Epidermal melanocyte (primary cell): Measurements from ENCODE around the gene FBXL5.

Experiments used
- DNase-seq: peaks from one replicate; pipeline ENCODE4 v3.0.0; 2011; ENCODE audit warnings: low spot score; ENCODE audit not compliant: insufficient read length

The FBXL5 gene

DNA sequence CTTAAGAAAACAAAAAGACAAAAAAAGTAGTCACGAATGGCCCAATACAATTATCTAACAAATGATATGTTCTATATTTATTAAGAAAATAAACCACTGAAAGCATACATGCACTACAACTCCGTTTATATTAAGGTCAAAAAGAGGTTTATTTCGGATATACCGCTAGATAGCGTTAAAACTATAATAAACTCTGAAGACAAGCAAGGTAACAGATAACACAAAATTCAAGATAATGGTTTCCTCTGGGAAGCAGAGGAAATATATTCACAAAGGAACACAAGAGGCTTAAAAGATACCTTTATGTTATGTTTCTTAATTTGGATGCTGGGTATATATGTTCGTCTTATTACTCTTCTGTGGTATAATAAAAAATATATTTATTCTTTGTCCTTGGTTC, 21.7 kb upstream of the FBXL5 start:
- no peak for DNase-seq

DNA sequence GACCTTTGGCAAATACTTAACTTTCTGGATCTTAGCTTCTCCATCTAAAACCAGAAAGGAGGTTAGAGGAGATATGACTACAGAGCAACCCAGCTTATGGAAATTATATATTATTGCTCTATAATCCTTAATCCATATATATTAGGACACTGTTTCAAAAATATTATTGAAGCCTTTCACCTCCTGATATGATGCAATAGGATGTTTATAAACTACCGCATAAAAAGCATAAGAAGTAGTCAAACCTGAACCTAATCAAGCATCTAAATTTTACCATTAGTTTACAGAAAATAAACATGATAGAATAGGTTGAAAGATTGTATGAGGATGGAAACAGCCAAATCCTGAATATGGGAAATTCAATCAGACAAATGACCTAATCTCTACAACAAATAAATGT, 20.9 kb upstream of the FBXL5 start:
- no peak for DNase-seq

DNA sequence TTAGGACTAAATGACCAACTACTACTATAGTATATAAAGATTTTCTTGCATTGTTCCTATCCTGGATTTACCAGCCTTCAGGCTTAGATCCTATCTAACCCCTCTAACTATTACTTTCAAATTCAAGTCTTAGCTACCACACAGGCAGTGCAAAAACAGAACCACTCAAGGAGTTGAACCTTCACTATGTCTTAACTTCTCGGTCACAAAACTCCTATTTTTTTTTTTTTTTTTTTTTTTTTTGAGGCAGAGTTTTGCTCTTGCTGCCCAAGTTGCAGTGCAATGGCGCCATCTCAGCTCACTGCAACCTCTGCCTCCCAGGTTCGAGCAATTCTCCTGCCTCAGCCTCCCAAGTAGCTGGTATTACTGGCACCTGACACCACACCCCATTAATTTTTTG, 20.2 kb upstream of the FBXL5 start:
- DNase-seq, result no peak

DNA sequence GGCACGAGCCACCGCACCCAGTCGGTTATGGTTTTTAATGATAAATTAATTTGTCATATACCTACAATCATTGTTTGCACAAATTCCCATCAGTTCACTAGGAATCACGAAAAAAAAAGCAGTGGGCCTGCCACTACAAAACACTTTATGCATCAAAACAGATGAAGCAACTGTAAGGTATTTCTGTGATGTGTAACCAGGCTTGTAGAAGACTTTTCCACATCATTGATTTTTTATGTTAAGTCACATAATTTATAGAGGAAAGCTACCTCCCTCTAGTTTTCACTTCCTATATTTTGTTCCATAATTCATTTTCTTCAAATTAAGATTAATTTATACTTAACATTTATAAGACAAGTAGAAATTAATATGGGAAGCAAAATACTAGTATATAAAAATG, 19.8 kb upstream of the FBXL5 start:
- no peak for DNase-seq

DNA sequence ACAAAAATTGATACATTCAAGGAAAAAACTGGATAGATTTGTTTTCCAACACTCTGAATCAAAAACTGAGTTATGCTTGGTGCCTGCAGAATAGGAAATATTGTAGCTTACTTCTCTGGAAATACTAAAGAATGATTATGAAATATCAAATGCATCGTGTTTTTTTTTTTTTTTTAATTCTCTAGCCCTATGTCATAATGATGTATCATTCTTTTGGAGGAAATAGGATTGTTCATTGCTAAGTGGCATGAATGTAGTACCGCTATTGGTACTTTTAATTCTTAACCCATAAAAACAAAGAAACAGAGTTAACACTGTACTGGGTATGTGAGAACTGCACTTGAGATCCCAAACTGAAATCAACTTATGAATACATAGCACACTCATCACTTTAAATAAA, 18.9 kb upstream of the FBXL5 start:
- no peak for DNase-seq

DNA sequence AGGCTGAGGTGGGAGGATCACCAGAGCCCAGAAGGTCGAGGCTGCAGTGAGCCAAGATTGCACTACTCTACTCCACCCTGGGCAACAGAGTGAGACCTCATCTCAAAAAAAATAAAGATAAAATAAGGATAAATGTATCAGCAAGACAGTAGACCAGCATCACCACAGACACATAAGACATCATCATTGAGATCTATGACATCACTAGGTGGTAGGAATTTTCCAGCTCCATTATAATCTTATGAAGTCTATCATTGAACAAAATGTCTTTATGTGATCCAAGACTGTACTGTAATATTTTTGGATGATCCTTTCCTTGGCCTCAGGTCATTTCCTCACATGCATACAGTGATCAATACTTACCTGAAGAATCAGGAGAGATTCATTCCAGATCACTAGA, 18.2 kb upstream of the FBXL5 start:
- DNase-seq, result no peak

DNA sequence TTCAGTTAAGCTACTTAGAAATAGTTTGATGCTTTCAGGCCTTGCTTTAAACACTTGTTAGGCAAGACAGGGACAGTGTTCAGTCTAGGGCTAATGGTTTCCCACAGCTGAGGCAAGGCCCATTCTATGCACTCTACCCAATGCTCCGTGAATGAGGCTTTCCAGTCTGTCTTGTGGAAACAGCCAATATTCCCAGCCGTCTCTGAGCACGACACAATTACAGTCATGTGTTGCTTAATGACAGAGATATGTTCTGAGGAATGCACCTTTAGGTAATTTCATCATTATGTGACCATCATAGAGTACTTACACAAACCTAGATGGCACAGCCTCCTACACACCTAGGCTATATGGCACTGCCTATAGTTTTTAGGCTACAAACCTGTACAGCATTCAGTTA, 16.9 kb upstream of the FBXL5 start:
- no peak for DNase-seq

DNA sequence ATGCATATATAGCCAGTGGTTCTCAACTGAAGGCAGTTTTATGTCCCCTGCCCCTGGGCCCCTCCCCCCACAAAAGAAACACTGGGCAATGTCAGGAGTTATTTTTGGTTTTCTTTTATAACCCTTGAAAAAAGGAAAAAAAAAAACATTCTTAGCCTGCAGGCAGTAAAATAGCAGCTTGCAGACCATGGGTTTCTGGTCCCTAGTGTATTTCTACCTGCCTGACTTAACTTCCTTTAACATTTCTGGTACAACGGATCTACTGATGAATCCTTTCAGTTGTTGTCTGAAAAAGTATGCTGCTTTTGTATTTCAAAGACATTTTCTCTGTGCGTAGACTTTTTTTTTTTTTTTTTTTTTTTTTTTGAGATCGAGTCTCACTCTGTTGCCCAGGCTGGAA, 15.4 kb upstream of the FBXL5 start:
- DNase-seq, result no peak

DNA sequence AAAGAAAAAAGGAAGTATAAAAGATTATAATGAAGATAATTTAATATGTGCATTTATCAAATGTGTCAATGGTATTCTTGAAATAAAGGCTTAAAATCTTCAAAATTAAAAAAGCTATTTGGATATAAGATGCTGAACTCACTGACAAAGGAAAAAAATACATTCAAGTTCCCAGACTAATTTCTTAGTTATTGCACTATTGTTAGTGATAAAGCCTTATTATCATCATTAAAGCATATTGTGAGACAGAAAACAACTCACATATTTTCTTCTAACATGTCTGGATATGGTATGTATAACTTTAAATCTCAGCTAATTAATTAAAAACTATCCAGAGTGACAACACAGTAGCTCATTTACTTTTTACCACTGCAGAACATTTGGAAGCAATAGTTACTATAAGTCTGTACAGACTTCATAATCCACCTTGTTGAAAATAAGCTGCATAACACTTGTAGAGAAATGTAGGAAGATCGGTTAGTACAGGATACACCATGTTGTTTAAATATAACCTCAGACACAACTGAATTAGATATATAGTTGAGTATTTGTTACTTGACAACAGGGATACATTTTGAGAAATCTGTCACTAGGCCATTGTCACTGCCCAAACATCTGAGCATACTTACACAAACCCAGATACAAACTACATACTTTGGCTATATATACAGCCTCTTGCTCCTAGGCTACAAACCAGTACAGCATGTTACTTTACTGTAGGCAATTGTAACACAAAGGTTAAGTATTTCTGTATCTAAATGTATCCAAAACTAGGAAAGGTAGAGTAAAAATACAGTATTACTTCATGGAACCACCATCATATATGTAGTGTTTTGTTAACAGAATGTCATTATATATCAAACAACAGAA, 13.6 kb upstream of the FBXL5 start:
- DNase-seq, result no peak

DNA sequence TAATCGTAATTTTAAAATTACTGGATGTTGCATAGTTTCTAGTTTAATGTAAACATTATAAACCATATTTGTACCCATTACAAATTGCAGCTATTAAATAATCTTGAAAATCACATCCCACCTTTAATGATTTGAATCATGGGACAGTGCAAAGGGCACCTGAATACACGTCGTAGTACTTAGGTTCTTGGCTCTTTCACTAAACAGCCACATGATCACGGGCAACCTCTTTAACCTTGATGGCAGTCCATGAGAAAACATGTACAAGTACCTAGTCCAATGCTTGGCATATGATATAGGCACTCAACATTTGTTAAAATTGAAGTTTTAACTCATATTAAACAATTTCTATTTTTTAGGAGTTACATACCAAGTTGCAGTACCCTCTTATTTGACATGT, 11.8 kb upstream of the FBXL5 start:
- DNase-seq, result no peak

DNA sequence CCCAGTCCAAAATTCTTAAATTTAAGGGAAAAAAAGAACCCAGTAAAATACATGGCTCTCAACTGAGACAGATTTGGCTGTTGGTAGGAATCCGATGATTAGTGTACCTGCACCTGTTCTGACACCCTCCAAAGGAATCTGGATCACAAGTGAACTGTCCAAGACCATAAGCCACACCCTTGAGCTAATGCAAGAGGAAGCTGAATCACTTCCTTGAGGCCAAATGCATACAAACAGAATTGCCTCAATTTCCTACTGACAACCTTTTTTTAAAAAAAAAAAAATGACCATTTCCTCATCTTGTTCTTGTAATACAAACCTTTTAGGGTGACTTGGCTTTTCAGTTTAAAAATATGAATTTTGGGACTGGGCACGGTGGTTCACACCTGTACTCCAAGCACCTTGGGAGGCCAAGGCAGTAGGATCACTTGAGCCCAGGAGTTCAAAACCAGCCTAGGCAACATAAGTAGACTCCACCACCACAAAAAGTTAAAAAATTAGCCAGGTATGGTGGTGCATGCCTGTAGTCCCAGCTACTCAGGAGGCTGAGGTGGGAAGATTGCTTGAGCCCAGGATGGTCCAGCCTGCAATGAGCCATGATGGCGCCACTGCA, 10.7 kb upstream of the FBXL5 start:
- no peak for DNase-seq

DNA sequence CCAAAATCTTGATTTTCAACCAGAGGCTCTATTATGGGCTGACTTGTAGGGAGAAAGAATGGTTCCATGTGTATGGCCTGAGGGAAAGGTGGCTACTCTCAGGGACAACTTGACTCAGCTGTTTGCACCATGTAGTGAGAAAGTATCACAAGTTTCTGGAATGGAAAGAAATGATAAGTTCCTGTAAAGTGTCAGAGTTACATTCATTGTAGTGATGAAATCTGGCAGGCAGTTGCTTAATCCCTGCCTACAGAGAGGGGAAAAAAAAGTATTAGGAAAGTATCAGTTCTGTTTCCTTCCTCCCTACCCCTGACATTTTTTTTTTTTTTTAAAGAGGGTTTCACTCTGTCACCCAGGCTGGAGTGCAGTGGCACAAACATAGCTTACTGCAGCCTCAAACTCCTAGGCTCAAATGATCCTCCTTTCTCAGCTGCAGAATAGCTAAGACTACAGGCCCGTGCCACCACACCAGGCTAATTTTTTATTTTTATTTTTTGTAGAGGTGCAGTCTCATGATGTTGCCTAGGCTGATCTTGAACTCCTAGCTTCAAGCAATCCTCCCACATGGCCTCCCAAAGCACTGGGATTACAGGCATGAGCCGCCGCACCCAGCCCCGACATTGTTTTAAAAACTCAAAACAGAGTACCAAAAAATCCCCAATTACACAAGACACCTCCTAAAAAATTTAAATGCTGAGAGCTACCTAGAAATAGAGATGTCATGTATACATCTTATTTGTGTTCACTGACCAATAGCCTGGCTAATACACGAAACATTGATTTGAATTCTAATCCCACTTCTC, 4.8 kb upstream of the FBXL5 start:
- no peak for DNase-seq

DNA sequence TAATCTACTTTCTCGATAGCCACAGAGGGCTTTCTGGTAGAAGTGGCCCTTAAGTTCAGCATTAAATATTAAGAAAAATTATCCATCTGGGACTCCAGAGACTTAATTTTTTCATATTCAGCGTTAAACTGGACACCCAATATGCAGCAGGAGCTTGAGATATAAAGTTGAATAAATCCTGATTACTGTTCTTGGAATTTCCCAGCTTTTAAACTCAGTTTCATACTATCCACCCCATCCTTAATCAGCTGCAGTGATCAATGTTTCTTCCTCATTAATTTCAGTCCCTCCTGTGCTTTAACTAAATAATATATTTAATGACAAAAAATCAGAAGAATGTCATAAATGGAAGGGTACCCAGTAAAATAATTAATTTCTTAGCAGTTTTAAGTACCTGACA, 3.6 kb upstream of the FBXL5 start:
- no peak for DNase-seq

DNA sequence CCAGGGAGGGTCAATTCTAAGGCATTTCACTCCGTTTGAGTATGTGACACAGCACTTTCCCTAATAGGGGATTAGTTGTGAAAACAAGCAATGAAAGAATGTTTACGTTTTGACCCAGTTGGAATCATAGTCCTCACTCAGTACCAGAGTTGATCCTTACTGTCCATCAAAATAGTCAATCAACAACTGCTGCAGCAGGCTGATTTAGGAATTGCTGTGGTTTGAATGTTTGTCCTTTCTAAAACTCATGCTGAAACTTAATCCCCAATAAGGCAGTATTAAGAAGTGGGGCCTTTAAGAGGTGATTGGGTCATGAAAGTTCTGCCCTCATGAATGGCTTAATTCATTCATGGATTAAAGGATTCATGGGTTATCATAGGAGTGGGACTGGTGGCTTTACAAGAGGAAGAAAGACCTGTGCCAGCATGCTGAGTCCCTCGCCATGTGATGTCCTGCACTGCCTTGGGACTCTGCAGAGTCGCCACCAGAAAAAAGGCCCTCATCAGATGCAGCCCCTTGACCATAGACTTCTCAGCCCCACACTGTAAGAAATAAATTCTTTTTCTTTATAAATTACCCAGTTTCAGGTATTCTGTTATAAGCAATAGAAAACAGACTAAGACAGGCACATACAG, 3.1 kb upstream of the FBXL5 start:
- no peak for DNase-seq

DNA sequence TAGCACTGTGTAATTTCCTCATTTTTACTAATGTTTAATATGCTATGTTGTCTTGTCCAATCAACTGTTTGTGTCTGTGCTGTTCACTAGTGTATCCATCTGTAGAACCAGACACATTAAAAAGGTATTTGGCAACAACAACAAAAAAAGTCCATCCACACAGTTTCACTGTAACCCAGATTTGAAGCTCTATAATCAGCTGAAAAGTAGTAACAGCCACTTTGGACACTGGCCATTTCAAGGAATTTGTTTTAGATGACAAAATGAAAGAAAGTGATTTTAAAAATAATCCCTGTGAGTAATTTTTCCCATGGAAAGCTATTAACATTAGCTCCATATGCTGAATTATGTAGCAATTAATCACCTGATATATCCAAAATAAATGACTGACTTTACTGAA, 2.2 kb upstream of the FBXL5 start:
- no peak for DNase-seq

DNA sequence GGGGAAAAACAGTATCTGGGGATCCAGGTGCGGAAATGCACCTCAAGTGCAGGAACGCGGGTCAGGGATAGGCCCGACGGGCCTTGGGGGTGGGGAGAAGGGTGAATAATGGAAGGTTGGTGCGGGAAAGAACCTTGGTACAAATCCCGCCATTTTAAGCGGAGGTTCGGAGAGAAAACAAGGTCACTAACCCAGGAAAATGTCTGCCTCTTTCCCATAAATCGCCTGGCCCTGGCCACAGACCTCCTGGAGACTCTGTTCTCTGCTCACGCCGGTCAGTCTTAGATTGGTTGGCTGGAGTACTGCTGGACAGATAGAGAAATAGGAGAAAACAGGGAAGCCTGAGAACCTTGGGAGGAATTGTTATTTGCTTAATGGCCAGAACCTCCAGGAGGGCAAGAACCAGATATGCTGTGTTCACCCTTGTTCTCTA, 897 bp upstream of the FBXL5 start:
- DNase-seq, result no peak

DNA sequence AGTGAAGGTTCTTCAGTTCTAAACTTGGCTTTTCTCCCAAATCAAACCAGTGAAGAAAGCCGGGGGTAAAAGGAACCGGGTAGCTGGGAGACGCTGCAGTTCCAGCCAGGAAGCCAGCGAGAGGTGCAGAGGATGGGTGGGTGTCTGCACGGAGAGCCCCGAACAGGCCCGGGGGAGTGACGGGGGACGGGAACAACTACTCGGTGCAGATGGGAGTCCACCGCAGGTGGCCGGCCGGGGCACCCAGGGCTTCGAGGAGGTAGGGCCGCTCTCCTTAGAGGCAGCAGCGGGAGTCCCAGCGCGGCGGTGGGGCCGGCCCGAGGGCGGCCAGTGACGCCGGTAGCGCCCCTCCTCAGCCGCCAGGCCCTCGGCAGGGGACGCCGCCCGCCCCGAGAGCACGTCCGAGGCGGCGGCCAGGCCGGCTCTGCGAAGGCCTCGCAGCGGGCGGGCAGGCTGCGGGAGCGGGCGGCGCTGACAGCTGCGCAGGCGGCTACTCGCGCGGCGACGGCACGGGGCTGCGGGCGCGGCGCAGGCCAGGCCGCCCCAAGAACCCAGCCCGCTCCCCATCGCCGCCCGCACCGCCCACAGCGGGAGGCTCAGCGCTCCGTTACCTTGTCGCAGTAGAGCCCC, 449 bp downstream of the FBXL5 start:
- no peak for DNase-seq

DNA sequence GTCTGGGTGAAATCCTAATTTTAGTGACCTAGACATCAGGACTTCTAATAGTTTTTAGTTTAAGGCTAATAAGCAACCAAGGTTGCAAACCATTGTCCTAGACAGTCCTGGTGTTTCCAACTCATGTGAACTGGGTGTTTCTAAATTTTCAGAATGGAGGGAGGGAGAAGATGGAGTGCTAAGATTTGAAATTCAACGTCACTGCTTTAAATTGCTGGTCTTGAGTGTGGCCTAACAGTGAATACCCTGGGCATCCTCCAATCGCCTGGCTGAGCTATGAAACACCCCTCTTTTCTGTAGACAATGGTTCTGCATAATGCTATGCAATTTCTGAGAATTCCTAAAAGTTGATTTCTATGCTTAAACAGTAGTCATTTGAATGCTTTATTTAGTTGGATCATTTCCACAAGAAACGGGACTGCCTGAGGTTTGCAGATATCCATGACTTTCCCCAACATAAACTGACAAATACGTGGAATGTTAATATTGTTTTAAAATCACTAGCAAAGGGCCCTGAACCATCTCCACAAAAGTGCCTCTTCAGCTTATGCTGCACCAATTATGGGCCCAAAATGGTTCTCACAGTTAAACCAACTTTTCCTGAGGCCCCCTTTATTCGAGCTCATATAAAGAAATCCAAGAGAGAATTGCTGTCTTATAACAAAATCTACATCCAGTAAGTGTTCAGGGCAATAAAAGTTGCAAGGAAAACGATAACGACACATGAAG, 1.1 kb downstream of the FBXL5 start:
- no peak for DNase-seq

DNA sequence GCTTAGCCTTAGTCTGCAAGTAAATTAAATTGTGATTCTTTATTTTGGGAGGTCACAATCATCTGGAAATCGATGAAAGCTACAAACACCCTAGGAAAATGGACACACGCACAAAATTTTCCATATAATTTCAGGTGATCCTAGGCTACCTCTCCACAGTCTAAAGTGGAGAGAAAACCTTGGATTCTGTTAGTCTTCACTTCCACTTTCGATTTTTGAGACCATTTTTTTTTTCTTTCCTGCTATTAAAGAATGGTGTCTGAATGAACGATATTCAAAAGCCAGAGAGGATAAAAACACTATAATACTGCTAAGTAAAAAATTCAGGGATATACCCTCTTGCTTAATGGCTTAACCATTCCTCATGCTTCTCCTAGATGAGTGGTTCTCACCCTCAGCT, 1.7 kb downstream of the FBXL5 start:
- no peak for DNase-seq

DNA sequence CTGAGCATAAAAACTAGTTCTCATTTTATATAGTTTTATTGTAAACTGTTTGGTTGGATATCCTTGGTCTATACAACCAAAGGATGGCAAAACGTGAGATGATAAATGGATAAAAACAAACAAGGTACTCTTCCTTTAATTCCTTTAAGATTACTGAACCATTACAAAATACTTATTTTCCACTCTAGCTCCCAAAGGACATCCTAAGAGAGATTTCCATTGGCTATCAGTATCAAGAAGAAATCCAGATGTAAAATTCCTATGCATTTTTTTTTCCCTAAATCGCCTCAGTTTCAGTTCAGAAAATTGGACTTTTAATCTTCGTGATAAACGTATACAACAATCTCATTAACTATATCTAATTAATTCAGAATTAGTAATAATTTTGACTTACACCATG, 2.3 kb downstream of the FBXL5 start:
- DNase-seq, result no peak

DNA sequence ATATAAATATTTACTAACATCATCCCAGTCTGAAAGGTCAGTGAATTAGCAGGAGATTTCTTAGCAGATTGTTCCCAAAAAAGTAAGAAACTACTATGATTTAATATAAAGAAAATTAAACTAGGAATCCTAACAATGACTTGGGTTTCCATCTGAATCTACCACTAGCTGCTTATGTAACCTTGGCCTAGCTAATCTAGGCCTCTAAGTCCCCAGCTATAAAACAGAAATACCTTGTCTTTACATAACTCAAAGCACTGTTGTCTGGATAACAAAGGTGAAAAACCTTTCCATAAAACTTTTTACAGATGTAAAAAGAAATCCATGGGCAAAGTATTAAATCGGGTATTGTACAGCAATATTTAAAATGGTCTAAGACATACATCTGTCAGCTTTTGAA, 3.0 kb downstream of the FBXL5 start:
- DNase-seq, result no peak
